Ishikawa (cell line): ENCODE measurements around the gene SCRN2.

ENCODE experiments used
- EP300 ChIP-seq: IDR thresholded peaks from 2 replicates; pipeline ENCODE4 v1.6.1; 2012; ENCODE audit warnings: borderline replicate concordance
- MAX ChIP-seq: IDR thresholded peaks from 2 replicates; pipeline ENCODE4 v1.6.1; 2012
- REST ChIP-seq: IDR thresholded peaks from 2 replicates; pipeline ENCODE4 v1.6.1; 2012; ENCODE audit warnings: low read depth, mild to moderate bottlenecking
- TAF1 ChIP-seq: IDR thresholded peaks from 2 replicates; pipeline ENCODE4 v1.6.1; 2012; ENCODE audit warnings: low read depth, mild to moderate bottlenecking
- TEAD4 ChIP-seq: IDR thresholded peaks from 2 replicates; pipeline ENCODE4 v1.6.1; 2012

GRCh38 chr17:47837401-47838039 is 3.6 kb downstream of the SCRN2 start:
- TF ChIP-seq EP300 (no peak), MAX (no peak), TEAD4 (no peak), TAF1 (no peak), REST (no peak)
